GM18520 (cell line): ENCODE data around the gene SP2.
A peak's percentile ranks its signal among the peaks of the same experiment; 100 is the strongest.

ENCODE experiments used
- ATAC-seq: cut with Tn5 transposase; IDR thresholded peaks from one replicate; pipeline ENCODE4 v1.9.1; 2021; ENCODE audit not compliant: unreplicated experiment

SP2 gene

DNA sequence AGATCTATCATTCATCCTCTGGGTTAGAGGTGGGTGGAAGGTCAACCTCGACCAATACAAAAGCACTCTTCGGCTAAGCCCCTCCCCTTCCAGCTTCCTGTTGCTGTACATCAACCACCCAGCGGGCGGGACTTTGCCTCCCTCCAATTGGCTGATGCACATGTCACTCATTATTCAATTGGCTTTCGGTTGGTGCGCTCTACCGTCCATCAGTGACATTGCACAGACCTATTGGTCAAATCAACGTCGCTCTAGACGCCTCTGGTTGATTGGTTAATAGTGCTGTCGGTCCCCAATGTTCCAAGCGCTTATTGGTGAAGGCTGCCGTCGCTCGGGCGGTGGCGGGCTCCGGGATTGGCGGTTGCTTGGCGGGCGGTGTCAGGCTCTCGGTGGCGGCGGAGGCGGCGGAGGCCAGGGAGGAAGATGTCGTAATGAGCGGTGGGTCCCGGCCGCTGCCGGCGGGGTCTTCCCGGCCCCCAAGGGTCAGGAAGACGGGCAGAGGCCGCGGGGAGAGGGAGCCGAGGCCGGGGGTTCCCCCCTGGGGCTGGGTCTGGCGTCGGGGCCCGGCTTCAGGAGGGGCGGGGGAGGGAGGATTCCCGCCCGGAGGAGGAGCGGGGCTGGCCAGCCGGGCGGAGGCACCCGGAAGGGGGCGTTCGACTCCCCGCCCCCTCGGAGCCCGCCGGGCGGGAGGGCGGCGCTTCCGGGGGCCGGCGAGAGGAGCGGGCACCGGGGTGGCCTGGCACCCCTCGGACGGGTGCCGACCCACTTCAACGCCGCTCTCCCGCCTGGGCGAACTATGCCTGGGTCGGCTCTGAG is at the start of gene SP2:
SP2 (plus strand) TSS at position 381 of the 816 bp plus-strand sequence; CDS start at position 432, 51 bp downstream.
- peak; percentile 87 for ATAC-seq

DNA sequence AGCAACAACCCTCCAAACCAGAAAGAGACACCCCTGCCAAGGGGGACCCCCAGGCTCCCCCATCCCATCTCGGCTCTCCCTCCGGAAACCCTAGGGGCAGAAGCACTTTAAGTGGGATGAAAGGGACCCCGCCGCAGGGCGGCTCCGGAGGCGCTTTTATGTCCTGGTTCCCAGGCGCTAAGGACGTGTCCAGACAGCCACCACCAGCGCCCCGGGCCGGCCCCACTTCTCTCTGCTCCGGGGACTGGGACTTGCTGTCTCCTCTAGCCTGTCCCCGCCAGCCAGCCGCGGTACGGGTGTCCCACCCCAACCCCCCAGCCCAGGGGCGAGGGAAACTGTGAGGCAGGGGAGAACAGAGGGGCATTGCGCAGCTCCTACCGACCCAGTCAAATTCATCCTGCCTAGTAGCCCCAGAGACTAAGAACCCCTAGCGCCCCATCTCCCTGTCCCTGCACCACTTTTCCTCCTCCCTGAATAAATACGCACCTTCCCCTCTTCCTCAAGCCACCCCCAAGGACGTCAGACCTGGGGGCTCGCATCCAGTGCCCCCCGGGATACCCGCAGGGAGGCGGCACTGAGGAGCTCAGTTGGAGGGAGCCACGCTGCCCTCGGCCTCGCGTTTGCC is 49.2 kb upstream of the SP2 start:
- no peak for ATAC-seq

DNA sequence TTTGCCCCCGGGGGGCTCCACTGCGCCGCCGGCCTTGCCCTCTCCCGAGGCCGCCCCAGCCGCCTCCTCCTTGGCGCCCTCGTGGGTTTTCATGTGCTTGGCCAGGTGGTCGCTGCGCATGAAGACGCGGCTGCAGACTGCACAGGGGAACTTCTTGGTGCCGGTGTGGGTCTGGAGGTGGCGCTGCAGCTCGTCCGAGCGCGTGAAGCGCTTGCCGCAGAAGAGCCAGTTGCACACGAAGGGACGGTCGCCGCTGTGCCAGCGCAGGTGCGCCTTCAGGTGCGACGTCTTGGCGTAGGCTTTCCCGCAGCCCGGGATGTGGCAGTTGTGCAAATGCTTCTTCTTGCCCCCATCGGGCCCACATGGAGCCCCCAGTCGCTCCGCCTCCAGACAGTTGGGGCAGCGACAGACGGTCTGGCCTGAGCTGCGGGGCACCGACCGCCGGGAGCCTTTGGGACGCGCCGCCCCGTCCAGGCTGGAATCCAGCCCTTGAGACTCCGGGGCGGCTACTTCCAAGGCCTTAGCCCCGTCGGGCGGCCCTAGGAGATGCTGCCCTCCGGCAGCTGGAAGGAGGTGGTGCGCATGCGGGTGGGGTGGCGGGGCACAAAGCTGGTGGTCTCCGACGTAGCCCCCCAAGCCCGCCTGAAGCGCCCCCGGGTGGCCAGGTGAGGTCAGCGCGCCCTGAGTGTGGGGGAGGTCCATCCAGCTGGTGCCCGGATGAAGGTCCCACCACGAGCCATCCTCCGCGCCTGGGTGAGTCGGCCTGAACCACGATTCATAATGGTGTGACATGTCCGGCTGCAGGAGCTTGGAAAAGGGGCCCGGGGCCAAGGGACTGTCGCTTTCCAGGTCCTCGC is 48.5 kb upstream of the SP2 start:
- no peak for ATAC-seq

DNA sequence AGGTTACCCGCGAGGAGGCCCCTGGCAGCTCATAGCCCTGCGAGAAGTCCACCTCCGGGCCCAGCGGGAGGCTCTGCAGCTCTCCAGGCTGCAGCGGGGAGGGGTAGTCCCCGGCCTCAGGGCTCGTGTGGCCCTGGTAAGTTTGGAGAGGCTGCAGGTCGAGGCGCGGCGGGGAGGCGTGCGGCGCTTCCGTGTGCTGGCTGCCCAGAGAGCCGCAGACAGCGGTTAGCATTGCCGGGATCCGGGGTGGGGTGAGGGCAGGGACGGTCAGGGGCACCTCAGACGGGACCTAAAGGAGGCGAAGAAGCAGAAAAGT is 47.9 kb upstream of the SP2 start:
- no peak for ATAC-seq

DNA sequence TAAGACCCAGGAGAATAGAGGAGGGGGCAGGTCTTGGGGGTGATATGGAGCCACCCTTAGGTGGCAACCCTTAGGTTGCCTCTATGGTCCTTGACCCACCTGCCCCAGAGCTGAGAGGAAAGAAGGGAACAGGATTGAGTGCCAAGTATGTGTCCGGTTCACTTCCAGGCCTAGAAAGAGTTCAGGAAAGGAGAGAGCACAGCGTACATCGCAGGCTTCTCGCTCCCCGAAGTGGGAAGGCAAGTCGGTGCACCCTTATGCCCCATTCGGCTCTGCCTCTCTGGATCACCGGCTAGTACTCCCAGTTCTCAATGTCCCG is 45.7 kb upstream of the SP2 start:
- no peak for ATAC-seq

GRCh38 chr17:47850692-47851573 is 45.1 kb upstream of the SP2 start, which contains the start of gene SP6:
Gene SP6, minus strand, starts transcription at chr17:47851163. Its CDS starts 2,734 bp downstream, at chr17:47848429.
- no peak for ATAC-seq

DNA sequence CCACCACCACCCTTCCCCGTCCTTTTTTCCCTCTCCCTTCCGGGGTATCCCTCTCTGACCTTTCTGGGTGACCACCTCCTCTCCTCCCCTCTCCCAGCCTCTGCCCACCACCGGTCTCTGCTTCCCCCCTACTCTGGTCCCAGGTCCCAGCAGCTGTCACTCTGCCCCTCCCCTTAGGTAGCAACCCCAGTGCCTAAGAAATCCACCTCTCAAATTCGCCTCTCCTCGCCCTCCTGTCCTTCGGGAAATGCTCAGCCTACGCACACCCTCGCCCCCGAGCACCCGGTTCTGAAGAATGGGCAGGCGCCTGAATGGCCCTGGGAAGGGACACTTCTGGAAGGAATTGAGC is 44.3 kb upstream of the SP2 start:
- ATAC-seq = no peak

GRCh38 chr17:47852113-47852949 is 43.7 kb upstream of the SP2 start:
- ATAC-seq = no peak

DNA sequence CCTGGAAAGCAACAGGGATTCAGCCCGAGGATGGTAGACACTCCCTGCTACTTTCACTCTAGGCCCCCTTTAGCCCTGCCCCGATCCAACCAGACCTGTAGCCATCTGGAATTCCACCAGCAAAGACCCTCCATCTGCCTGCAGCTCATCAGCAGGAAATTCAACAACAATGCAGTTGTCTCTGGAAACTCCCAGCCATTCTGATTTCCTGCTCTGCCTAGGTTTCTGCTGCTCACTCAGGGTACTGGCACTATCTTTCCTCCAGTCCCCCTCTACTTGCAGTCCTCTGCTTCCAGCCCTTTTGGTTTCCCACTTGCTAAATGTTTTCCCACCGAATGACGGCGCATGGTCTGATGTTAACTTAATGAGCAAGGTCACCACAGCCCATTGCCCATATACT is 42.4 kb upstream of the SP2 start:
- ATAC-seq = no peak

DNA sequence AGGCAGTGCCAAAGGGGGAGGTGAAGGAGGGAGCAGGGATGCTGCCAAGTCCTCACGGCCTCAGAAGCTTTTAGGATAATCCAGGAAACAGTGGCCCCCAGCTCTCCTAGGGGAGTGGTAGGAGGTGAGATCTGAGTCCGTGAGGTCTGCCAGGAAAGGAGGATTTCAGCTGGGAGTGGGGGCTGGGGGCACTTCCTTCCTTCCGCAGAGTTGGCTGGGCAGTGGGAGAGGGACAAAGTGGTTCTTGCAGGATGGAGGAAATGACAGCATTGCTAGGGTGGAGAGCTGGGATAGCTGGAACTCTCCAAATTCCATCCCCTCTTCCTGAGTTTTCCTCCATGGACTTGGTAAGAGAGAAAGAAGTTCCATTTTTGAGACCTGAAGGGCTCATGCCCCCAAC is 40.3 kb upstream of the SP2 start:
- no peak for ATAC-seq

GRCh38 chr17:47856830-47857229 is 39.2 kb upstream of the SP2 start:
- no peak for ATAC-seq

GRCh38 chr17:47857551-47858455 is 38.2 kb upstream of the SP2 start:
- ATAC-seq = no peak

GRCh38 chr17:47860386-47860785 is 35.6 kb upstream of the SP2 start:
- no peak for ATAC-seq

DNA sequence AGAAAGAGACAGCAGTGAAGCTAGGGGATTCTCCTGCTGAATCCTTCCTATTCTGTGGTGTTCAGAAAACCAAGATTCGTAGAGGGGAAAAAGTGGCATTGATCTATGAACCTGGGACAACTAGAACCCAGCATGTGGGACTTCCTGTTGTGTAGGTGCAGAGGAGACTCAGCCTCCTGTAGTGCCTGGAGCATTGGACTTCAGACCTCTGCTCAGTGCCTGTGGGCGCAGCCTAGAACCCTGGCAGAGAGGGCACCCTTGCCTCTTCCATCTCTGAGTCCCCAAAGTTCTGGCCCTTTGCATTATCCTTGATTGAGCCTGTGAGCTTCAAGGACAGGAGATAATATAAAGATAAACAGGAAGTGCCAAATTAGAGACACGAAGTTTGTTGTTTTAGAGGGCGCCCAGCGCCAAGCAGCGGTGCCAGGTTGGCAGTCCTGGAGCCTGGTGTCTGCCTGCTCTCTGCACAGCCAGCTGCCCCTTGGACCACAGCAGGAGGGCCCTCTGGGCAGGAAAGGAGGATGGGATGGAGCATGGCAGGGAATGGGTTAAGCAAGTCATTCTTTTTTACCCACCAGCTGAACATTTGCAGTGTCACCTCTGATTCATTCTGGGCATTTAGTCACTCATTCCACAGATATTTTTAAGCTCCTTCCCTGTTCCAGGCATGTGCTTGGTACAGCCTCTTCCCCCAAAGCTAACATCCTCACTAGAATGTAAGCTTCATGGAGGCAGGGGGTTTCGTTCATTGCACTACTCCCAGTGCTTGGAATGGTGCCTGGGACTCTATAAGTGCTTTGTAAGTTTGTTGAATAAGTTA is 33.2 kb upstream of the SP2 start:
- no peak for ATAC-seq

DNA sequence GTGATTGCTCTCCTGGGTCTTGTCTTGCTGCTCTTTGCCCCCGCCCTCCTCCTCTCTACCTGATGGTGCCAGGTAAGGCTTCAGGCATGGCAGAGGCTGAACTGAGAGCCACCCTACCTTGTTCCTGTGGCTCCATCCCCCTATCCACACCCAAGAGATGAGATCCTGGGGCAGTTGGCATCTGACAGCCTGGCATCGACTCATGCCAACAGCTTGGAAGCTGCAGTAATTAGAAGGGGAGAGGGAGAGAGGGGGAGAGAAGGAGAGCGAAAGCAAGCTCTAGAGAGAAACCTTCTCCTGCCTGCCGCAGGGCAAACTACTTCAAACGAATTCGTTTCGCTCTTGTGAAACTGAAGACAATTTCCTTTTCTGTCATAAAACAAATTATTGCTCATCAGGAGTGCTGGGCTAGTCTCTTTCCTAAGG is 31.2 kb upstream of the SP2 start:
- no peak for ATAC-seq

- no peak for ATAC-seq
Observed at GRCh38 chr17:47866941-47867340, 29.1 kb upstream of the SP2 start.

DNA sequence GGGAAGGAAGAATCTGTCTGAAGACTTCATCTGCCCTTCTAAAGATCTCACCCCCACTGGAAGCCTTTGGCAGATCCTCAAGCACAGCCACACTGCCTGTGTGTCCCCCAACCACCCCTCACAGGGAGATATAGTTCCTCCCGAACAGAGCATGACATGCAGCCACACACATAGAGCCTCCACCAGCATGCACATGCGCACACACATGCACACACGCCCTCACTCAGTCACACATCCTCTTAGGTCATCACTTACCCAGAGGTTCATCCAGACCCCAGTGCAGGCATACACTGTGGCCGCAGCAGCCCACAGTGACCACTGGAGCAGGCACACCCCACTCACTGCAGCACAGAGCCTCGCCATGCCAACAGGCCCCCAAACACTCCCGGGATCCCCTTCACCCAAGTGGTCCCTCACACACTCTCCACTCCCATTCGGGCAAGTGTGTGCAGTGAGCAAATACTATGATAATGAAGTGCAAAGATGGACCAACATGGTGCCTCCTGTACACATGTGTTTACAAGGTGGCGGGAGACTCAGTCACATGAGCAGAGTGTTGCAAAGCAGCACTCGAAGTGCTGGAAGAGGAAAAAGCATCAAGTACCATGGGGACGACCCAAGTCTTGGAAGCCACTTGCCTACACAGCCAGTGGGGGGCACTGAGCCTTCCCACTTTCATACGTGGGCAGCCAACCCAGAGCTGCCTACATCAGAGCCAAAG is 28.1 kb upstream of the SP2 start:
- ATAC-seq = no peak

GRCh38 chr17:47869114-47869513 is 26.9 kb upstream of the SP2 start:
- no peak for ATAC-seq
